SHP77 (cell line): ENCODE data around the gene RBFOX2.
"Not testable (repeated sequence)": the region's sequence is repeated elsewhere in the genome, so short reads cannot be mapped to it uniquely, and the experiment has no call there.

Source experiments
- DNase-seq, 2 experiments: peaks; one replicate each; lab custom pipeline; 2025; lab: John Stamatoyannopoulos, UW

RBFOX2 gene

DNA sequence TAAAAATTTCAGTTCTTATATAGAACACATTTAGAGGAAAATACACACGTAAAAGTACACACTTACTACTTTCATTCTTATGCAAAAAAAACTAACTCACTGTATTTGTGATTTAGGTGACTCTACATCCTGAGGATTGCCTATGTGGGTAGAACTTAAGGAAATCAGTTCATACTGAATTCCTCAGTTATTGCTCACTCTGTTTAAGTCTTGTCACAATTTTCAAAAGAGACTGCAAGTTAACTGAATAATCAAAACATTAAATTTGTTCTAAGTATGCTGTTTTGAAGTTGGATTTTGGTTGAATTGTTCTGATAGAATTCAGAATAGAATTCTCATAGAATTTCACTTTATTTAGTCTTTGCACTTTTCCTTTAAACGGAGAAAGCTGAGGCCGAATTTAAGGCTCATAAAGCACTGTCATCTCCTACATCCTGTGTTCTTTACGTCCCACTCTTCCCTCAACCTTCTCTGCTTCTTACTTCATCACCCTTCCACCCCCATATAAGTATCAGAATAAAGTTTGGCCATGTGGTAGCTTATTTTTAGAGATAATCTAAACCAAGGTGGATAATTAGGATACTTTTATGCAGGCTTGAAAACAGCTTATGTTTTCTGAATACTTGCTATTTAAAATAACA lies 251.2 kb downstream of the RBFOX2 start:
- no peak for DNase-seq

DNA sequence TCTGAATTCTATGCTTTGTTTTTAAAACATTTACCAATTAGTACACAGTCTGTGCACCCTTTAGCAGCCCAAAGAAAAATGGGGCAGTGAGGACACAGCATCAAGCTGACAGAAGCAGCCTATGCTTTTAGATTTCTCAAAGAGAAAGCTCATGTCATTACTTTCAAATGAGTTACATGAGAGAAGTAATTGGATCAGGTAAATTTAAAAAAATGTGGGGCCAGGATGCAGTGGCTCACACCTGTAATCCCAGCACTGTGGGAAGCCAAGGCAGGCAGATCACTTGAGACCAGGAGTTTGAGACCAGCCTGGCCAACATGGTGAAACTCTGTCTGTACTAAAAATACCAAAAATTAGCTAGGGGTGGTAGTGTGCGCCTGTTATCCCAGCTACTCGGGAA lies 253.3 kb downstream of the RBFOX2 start:
- DNase-seq: no peak

GRCh38 chr22:35769974-35770373 lies 258.6 kb downstream of the RBFOX2 start:
- no peak for DNase-seq

DNA sequence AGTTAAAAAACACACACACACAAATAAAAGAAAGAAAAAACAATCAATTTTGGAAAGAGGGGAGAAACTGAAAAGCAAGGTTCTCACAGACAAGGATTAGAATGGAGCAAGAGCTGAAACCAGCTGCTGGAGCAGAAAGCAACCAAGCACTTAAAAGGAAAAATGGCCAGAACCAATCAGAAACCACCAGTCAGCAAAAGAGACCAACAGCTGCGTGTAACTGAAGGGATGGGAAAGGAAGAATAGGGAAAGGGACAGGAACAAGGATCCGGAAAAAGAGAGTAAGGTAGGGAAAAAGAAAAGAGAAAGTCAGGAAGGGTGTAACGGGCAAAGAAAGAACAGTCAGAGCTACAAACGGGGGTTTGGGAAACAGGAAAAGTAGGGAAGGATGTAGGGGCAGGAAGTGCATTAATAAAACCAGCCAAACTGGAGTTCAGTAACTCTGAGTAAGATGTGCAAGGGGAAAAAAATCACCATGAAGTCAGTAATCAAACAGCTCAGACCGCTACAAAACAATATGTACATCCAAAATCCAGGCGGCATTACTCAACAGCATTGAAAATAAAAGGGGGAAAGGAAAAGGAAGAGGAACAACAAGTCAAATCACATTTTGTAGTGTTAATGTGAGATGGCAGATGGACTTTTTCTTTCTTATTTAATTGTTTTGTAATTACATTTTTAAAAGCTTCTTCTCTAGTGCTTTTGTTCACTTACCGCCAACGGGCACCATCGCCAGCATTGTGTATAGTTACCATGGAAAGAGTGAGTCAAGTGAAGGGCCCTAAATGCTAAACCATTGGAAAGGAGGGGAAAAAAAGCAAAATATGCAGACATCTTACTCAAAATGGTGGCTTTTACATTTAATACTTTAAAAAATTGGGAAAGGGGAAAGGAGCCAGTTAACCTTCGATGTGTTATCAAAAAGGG lies 261.7 kb downstream of the RBFOX2 start:
- DNase-seq: no peak

DNA sequence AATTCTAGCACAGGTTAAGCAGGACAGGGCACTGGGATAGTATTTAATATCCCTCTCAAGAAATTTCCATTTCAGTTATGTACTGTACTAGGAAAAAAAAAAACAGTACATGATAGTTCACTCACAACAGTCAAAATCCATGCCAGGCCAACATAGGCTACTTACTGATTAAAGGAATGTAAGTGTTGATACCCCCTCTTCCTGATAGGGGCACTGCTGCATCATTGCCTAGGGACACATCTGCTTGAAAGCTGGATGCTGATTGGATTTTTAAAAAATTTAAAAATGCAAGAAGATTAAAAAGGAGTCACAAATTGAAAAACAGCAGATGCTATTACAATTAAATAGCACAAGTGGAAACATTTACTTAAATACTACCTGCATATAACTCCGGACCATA lies 267.6 kb downstream of the RBFOX2 start:
- peak in 1 of 2 experiments; percentile 17 for DNase-seq

GRCh38 chr22:35758394-35758793 lies 270.2 kb downstream of the RBFOX2 start:
- DNase-seq: no peak

- no peak for DNase-seq
Observed at GRCh38 chr22:35756722-35757121, 271.9 kb downstream of the RBFOX2 start.

DNA sequence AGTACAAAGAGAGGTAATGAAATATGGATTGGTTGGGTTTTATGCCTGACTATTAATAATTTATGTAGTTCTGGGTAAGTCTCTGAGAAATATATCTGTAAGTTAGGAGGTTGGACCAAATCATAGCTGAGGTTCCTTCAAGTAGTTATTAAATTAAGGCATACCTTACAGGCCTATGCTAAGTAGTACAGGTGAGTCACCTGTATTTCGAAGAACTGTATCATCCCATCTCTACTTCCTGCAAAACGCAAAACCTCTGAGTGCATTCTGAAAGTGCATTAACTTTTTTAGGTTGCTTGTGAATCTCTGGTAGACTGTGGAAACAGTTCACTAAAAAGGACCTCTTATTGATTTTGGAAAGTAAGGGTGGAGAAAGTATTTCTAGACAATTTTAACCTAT lies 273.9 kb downstream of the RBFOX2 start:
- DNase-seq: no peak

DNA sequence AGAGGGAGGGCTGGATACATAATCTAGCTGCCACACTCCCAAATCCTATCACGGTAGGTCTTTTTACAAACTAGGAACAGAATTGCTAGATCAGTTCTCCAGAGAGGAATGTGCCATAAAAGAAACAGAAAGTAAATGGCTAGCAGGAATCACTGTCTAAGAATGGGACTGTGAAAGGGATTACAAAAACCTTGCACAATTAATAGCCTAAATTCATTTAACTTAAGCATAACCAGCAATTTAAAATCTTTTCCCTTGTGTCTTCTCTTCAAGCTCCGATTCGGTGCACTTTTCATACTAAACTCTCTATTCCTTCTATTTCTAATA lies 275.8 kb downstream of the RBFOX2 start:
- DNase-seq: no peak

DNA sequence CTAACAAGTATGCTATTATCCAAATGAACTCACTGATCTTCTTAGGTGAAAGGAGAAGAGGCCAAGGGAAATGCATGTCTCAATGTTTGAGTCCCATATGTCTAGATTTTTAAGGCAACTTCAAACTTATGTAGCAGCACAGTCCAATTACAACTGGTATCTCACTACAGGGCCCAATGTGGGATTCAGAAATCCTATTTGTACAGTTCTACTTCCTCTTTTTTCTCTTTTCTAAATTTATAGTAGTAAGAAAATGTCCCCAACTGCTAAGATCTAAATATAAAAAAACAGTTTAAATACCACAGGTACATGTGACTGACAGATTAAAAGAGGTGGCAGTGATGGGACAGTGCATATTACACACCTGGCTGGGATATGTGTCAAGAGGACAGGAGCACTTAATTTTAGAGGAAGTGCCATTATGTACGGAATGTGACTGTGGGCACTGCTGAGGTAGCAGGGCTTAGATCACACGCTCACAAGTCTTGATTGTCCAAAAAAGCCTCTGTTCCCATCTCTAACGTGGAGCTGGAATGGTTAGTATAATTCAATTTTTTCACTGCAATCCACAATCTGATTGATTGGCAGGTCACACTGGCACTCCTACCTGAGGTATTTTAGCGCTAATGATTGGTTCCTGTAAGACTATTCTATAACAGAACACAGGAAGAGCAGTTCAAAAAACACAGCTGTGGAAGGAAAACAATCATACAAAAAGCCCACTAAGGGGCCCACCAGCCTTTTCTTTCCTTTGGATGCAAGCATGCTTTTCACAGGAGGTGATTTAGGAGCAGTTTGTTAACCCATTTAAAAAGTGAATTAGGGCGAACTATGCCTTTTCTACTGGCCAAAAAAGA lies 276.4 kb downstream of the RBFOX2 start:
- no peak for DNase-seq

DNA sequence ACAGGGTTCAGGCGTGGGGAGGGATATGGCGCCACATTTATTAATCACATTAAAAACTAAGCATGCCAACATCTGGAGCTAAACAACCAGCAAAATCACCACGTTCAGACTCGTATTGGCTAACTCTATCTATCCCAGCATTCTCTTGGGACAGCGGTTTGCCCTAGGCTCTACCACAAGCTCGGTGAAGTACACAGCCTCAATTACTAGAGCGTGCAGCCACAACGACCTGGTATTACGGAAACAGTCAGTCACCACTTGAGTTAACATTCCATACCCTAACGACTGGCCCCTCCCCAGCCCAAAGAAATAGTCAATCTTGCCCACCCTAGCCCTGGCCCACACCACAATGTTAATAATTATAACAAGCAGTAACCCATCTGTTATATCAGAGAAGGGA lies 278.8 kb downstream of the RBFOX2 start:
- DNase-seq: no peak

DNA sequence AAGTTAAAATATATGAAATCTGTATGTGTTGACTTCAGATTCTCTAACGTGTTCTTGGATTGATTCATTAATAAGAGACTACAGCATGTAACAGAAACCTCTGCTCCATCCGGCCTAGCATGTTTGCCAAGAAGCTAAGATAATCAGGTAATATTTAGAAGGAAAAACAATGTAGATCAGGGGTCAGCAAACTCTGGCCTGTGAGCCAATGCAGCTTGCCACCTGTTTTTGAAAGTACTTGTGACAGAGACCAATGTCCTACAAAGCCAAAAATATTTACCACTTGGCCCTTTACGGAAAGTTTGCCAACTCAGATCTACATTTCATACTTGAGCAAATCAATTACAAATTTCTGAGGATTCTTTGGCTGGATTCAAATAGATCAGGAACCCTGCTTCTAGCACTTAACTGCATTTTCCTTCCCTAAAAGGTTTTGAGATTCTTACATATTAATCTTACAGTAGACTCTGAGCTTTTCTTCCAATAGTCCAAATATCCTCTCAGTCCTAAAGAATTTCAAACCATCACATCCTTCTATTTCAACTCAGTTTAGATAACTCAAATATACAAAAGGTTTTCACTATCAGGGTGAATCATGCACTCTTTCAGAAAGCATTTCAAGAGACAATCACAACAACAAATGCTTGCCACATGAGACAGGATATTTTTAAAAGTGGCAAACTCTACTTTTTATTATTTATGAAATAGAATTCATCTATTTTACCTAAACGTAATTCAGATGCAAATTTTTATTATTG lies 281.5 kb downstream of the RBFOX2 start:
- DNase-seq: no peak

DNA sequence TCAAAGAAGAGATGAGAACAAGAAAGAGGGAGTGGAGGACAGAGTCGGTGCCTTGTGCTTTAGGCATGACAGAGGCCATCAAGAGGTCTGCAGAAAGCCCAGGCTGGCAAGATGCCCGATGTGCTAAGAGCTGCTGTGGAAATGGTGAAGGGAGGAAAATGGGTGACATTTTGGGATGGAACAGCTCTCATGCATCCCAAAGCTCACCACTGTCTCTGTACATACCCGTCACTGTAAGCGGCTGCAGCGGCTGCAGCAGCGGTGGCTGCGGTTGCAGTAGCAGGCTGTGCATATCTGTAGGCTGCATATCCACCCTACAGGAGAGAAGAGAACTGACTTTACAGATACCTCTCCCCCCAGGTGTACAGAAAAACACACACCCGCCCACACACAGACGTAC lies 282.4 kb downstream of the RBFOX2 start:
- DNase-seq: no peak

- DNase-seq: no peak
Observed at GRCh38 chr22:35743326-35743860, 285.2 kb downstream of the RBFOX2 start.

GRCh38 chr22:35742342-35743100 lies 286.1 kb downstream of the RBFOX2 start:
- no peak for DNase-seq

DNA sequence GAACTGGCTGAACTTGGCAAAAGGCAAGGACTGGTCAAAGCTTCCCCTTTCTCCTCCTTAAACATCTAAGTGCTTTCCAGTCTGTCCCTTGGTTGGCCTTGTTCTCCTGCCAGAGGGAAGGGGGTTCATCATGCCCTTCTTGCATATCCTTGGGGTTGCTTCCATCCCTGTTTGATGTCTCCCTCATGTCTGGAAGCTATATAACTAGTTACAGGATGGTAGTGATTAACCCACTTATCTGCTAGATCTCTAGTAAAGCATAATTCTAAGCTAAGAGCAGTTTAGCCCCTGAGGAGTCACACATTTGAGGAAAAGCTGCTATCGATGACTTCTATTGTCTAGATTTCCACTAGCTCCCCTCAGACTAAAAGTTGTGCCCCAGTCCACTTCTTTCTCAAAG lies 288.0 kb downstream of the RBFOX2 start:
- no peak for DNase-seq

GRCh38 chr22:35739931-35740380 lies 288.7 kb downstream of the RBFOX2 start:
- no peak for DNase-seq

- DNase-seq: no peak
Observed at GRCh38 chr22:35739076-35739930, 289.3 kb downstream of the RBFOX2 start.

DNA sequence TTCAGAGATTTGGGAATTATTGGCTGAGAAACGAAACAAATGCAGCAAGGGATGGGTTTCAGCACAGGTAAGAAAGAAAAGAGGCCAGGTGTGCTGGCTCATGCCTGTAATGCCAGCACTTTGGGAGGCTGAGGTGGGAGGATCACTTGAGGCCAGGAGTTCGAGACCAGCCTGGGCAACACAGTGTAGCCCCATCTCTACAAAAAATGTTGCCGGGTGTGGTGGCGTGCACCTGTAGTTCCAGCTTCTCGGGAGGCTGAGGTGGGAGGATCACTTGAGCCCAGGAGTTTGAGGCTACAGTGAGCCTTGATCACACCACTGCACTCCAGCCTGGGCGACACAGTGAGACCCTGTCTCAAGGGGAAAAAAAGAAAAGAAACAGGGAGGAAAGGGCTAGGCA lies 290.7 kb downstream of the RBFOX2 start:
- DNase-seq: not testable (repeated sequence)

GRCh38 chr22:35736701-35737100 lies 291.9 kb downstream of the RBFOX2 start:
- DNase-seq: no peak
